ENCODE results near the gene ECI1.

The ECI1 gene

DNA sequence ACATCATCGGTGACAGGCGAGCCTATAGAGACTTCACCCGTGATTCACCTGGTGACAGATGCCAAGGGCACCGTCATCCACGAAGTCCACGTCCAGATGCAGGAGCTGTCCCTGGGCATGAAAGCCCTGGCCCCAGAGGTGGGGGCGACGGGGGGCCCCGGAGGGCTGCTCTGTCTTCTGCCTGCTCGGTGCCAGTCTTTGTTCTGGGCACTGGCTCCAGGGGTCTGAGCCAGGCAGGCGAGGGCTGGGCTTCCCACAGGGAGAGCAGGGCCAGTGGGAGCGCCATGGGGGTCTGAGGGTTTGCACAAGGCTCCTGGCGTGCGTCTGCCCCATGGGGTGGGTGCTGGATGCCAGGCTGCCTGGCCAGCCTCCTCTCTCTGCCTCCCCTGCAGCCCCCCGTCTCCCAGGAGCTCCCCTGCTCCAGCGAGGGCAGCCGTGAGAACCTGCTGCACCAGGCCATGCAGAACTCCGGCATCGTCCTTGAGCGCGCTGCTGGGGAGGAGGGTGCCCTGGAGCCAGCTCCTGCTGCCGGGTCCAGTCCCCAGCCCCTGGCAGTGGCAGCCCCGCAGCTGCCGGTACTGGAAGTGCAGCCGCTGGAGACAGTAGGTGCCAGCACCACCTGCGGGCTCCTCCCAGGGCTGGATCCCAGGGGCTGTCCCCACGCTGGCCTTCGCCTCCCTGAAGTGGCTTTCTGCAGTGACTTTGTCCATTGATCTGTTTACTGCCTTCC, 18.2 kb downstream of the ECI1 start:
- DNase-seq (ENCODE audit: low read depth), result no peak

DNA sequence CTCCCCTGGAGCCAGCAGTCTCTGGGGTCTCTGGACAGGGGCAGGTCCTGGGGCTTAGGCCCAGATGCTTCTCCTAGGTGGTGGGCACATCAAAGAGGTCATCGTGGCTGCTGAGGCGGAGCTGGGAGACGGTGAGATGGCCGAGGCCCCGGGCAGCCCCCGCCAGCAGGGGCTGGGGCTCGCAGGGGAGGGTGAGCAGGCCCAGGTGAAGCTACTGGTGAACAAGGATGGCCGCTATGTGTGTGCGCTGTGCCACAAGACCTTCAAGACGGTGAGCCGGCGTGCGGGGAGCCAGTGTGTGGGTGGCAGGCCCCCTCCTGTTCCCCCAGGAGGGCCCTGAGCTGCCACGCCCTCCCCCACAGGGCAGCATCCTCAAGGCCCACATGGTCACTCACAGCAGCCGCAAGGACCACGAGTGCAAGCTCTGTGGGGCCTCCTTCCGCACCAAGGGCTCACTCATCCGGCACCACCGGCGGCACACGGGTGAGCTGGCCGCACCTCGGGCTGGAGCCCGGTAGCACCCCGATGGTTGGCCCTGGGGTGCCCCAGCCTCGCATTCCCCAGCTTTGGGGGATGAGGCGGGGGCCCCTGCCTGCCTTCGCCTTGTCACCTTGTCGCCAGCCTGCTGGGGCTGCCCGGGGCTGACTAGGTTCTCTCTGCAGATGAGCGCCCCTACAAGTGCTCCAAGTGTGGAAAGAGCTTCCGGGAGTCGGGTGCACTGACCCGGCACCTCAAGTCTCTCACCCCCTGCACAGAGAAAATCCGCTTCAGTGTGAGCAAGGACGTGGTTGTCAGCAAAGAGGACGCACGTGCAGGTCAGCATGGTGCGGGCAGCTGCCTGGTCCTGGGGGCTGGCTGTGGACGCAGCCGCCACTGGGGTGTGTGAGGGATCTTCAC, 19.0 kb downstream of the ECI1 start:
- no peak for DNase-seq (ENCODE audit: low read depth)

DNA sequence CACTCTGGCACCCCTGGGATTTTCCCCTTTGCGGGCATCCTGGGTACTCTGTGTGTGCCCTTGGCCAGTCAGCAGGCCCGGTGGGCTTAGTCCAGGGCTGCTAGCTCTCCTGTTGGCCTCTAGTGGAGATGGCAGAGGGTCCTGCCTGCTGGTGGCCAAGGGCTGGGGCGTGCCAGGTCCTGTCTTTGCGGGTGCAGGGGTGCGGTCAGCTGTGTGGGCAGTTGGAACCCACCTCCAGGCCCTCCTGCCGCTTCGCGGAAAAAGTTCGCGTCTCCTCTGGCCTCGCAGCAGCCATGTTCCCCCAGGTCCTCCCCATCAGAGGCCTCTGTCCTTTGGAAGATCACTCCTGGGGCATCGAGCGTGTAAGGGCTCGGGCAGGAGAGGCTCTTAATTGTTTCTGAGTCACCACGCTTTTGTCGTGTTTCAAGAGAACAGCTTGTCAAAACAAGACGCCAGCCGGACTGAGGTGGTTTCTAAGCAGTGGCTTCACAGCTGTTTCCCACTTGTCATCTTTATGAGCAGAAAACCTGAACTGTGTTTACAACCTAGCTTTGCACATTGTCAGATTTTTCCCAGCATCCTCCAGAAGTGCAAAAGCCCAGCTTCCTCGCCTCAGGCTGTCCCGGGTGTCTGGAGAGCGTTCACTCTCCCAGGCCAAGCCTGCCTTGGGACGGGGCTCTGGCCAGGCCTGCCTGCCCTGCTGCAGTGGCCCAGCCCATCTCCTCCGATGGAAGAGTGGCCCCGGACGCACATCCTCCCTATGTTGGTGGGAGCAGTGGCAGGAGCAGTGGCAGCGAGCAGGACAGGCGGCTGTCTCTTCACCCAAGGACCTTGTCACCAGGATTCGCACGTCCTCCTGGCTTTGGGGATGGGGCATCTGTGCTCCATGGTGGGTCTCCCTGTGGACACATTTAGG, 20.1 kb downstream of the ECI1 start:
- DNase-seq (ENCODE audit: low read depth), result no peak

DNA sequence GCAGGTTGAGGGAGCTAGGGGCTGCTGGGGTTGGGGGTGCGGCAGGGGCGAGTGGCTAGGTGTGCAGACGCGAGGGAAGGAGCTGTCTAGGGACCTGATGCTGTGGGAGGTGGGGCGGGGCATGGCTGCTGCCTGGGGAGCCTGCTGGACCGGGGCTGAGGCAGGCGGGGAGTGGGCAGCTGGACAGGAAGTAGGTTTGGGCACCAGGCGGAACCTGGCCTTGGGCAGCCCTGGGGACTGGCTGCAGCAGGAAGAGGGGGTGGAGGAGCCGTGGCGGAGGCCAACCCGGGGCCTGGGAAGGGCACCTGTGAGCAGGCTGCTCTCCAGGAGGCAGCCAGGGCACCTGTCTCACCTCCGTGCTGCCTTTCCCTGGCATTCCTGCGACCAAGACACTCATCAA, 21.0 kb downstream of the ECI1 start:
- no peak for DNase-seq (ENCODE audit: low read depth)

DNA sequence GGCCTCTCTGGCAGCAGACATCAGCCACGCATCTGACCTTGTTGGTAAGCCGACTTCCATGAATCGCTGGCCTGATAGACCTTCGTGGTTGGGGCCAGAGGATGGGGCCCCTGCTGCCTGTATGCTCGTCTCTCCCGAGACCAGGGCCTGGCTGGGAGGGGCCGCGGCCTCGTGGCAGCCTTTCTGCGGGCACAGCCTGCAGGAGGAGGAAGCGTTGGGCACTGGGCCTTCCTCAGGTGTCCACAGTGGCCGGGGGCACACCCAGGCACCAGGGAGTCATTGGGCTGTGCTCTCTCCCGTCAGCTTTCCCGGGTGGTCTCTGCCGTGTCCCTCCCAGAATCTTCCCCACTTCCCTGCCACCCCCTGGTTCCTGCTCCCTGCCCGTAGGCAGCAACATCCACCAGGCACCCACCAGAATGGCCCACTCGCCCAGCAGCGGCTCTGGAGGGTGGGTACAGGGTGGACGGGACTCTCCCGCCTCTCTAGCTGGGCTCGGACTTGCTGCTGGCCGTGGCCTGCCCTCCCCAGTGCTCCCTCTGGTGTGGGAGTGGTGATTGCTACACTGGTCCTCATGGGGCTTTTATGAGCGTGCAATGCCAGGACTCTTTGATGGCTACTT, 21.6 kb downstream of the ECI1 start:
- no peak for DNase-seq (ENCODE audit: low read depth)

DNA sequence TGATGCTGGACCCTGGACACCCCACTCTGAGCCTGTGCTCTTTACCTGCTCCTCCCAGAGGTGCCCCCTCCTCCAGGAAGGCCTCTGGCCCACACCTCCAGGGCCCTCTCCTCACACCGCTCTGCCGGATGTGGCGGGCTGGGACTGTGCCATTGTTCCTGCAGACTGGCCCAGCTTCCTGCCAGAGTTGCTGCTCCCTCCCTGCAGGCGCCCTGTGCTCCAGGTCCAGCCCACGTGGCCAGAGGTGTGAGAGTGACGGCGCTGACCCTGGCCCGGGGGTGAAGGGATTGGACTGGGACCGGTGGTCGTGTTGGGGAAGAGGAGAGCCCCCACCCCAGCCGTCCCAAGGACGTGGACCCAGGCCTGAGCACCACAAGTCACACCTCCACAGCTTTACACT, 22.3 kb downstream of the ECI1 start:
- no peak for DNase-seq (ENCODE audit: low read depth)

DNA sequence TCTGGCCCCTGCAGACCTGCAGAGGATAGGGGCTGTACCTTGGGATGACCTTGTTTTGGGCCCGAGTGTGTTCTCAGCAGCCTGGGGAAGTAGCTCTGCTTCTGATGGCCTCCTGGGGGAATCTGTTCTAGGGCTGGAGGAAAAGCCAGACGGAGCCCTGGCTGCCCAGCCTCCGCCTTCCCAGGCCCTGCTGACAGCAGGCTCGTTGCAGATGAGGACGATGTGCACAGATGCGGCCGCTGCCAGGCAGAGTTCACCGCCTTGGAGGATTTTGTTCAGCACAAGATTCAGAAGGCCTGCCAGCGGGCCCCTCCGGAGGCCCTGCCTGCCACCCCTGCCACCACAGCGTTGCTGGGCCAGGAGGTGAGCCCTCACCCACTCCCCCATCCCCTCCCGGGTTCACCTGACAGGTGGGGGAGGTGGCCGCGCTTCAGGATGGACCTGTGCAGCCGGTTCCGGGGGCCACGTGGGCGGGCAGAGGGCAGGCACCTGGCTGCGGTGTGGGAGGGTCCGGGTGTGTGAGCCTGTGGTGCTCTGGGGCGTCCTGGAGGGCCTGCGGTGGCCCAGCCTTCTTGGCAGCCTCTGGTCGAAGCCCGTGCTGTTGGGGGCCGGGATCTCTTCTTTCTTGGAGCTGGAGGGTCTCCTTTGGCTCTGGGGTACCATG, 23.1 kb downstream of the ECI1 start:
- DNase-seq (ENCODE audit: low read depth), result no peak

DNA sequence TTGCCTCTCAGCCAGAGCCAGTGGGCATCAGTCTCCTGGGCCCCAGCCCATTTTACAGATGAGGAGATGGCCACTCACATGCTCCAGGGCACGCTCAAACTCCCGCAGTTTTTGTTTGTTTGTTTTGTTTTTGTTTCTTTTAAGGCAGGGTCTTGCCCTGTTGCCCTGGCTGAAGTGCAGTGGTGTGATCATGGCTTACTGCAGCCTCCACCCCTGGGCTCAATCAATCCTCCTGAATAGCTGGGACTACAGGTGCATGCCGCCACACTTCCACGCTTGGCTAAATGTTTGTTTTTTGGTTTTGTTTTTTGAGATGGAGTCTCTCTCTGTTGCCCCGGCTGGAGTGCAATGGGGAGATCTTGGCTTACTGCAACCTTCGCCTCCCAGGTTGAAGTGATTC, 24.5 kb downstream of the ECI1 start:
- no peak for DNase-seq (ENCODE audit: low read depth)

DNA sequence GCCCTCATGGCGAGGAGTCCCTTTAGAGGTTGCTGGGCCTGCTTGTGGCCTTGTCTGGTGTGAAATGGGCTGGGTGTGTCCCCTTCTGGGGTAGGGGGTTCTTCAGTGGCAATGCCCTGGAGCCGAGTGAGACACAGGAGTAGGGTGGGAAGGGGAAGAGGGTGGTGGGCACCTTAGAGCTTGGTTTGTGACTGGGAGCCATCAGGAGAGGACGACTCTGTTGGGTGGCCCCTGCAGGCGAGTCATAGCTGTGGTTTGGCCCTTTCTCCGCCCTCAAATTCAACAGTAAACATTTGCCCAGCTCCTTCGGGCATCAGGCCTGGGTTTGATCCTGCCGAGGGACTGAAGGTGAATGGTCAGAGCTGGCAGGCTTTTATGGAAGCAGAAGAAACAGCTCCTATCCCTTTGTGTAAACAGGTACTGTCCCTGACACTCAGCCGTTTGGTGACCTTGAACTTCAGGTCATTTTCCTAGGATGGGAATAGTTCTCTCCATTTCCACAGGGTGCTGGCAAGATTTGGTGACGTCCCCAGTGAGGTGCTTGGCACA, 25.1 kb downstream of the ECI1 start:
- DNase-seq (ENCODE audit: low read depth), result no peak

DNA sequence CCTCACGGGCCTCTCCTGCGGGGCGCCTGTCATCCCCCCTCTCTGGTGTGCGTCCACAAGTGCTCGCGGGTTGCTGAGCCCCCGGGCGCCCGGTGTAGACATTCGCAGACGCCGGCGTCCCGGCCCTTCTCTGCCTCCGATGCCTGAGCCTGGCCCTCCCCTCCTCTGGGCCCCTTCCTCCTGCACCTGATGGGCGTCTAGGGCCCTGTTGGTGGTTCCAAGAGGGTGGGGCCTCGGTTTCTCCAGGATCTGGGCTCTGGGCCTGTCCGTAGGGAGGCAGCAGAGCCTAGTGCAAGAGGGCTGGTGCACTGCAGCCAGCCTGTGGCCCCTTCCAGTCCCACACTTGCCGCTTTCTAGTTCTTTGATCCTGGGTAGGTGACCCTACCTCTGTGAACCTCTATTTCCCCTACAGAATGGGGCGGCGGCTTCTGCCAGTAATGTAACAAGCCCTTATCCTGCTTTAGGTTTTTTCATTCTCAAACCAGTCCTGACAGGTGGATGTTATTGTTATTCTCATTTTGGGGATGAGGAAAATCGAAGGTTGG, 27.4 kb downstream of the ECI1 start:
- DNase-seq (ENCODE audit: low read depth), result peak; percentile 52

DNA sequence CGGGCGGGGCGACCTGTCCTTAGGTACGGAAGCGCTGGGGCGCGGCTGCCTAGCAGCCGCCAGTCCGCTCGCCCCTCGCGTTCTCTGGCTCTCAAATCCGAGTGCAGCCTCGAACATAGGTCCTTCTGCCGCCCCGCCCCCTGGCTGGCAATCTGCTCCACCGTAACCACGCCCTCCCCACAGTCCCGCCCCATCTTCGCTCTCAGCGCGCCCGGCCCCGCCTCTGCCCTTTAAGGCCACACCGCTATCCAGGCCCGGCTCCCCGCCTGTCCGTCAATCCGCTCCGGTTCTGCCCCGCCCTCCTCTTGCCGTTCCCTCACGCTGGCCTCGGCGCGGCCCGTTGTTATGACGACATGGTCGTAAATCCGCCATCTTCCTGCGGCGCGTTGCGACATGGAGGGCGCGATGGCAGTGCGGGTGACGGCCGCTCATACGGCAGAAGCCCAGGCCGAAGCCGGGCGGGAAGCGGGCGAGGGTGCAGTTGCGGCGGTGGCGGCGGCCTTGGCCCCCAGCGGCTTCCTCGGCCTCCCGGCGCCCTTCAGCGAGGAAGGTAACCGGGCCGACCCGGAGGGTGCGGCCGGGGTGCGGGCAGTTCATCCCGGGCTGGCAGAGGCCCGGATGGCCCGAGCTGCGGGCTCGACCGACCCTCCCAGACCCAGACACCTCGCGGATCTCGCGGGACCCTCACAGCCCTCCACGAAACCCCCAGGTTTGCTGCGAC, 28.0 kb downstream of the ECI1 start, which contains the start of gene E4F1:
E4F1 (plus strand) TSS at position 371 of the 721 bp plus-strand sequence; CDS start at position 394, 23 bp downstream.
- peak; percentile 100 for DNase-seq (ENCODE audit: low read depth)

DNA sequence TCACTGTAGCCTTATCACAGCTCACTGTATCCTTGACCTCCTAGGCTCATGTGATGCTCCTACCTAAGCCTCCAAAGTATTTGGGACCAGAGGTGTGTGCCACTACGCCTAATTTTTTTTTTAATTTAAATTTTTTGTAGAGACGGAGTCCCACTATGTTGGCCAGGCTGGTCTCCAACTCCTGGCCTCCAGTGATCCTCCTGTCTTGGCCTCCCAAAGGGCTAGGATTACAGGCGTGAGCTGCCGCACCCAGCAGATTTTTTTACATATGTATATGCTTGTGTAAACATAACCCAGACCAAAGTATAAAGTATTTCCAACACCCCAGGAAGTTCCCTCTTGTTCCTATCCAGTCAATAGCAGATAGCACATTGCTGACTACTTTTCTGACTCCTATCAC, 35.1 kb downstream of the ECI1 start:
- no peak for DNase-seq (ENCODE audit: low read depth)

DNA sequence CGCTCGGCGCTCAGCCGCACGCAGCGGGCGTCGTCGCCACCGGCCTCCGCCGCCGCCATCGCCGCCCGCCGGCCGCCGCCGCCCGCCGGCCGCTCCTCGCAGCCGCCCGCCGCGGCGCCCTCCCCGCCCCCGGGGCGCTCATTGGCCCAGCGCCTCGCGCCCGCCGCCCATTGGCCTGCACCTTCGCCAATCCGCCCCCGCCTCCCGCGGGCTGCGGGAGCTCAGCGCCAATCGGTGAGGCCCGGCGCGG, 36.7 kb downstream of the ECI1 start, which contains the start of gene PGP:
PGP (minus strand) TSS at position 122 of the 250 bp plus-strand sequence; CDS start at position 59, 63 bp downstream.
- no peak for DNase-seq (ENCODE audit: low read depth)

DNA sequence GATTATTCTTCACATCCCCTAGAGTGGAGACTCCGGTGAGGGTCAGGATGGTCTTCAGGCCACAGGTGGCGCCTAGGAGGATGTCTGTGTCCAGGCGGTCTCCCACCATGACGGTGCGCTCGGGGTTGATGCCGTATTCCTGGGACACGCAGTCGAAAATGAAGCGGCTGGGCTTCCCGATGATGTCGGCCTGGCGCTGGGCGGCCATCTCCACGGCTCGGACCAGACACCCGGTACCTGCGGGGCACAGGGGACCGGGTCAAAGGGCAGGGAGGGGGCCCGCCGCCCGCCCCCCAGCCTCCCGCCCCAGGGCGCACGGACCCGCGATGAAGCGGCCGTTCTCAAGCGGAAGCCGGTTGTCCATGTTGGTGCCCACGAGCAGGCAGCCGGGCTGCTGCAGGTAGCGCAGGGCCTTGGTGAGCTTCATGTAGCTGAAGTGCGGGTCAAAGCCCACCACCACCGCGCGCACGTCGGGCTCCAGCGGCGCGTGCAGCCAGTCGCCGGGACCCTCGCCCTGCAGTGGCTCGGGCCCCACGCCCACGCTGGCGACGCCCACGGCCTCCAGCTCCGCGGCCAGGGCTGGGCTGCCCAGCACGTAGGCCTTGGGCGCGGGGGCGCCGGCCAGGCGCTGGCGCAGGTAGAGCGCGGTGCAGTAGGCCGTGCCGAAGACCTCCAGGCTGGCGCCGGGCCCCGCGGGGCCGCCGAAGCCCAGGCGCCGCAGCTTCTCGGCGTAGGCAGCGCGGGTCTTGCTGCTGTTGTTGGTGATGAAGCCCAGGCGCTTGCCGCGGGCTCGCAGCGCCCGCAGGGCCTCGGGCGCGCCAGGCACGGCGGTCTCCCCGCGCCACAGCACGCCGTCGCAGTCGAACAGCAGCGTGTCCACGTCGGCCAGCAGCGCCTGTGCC, 37.3 kb downstream of the ECI1 start:
- DNase-seq (ENCODE audit: low read depth), result no peak

DNA sequence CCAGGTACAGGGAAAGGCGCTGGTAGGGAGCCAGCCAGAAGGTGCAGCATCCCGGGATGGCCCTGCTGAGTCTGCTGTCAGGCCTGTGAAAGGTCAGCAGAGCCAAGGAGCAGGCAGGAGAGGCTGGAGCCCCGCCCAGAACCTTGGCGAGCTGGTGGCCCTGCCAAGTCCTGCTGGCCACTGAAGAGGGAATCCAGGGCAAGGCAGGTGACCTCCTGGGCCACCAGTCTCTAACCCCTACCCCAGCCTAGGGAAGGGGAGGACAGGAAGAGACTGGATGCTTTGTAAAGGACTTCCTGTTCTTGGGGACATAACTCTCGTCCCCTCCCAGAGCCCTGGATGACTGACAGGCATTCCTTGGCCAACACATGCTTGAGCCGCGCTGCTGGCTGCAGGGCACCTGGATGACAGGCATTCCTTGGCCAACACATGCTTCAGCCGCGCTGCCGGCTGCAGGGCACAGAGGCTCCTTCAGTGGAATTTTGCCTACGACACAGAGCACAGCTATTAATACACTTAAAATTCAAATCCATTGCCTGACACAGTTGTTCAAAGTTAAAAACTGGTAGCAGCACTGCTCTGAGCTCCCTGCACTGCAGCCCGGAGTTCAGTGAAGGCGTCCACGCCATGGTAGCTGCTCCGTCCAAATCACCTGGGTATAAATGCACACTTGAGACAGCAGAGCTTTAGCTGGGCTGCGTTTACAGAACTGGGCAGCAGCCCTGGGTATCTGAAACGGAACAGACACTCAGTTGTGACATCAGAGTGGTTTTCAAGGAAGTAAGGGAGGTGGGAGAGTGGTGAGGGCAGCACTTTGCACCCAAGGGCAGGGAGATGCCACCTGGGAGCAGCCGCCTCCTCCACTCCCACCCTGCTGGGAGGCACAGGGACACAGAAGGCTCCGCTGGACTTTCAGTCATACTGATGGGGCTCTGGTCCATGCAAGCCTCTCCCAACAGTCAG, 38.7 kb downstream of the ECI1 start:
- no peak for DNase-seq (ENCODE audit: low read depth)

DNA sequence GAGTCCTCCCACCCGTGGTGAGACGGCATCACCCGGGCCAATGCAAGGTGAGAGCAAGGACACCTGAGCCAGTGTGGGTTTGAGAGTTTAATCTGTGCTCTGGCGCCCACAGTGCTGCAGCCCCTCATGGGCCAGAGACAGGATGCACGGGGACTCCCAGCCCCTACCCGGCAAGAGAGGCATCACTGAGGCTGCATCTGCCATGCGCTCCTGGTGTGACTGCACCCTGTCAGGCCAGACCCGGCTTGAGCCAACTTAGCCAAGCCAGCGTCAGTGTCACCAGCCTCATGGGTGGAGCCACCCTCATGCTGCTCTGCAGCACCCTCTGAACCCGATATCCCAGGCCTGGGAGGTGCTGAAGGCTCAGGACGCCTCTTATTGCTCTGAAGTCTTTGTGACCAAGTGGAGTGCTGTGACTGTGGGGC, 39.5 kb downstream of the ECI1 start:
- DNase-seq (ENCODE audit: low read depth), result no peak

Measured in fibroblast of gingiva (primary cell).